Measurements from ENCODE around the gene CAMTA1.

CAMTA1 gene

GRCh38 chr1:7229696-7230631 lies 444.7 kb downstream of the CAMTA1 start:
- no peak for DNase-seq (ENCODE audit: low spot score)

- DNase-seq (ENCODE audit: low spot score), result no peak
Observed at GRCh38 chr1:7232441-7233236, 447.4 kb downstream of the CAMTA1 start.

- no peak for DNase-seq (ENCODE audit: low spot score)
Observed at GRCh38 chr1:7233237-7233540, 447.9 kb downstream of the CAMTA1 start.

GRCh38 chr1:7233646-7234470 lies 448.6 kb downstream of the CAMTA1 start:
- no peak for DNase-seq (ENCODE audit: low spot score)

GRCh38 chr1:7234471-7234755 lies 449.2 kb downstream of the CAMTA1 start:
- no peak for DNase-seq (ENCODE audit: low spot score)

GRCh38 chr1:7235871-7236517 lies 450.7 kb downstream of the CAMTA1 start:
- no peak for DNase-seq (ENCODE audit: low spot score)

- DNase-seq (ENCODE audit: low spot score), result no peak
Observed at GRCh38 chr1:7236844-7237515, 451.7 kb downstream of the CAMTA1 start.

GRCh38 chr1:7247158-7247557 lies 461.9 kb downstream of the CAMTA1 start:
- no peak for DNase-seq (ENCODE audit: low spot score)

GRCh38 chr1:7247791-7248548 lies 462.7 kb downstream of the CAMTA1 start:
- DNase-seq (ENCODE audit: low spot score), result peak; percentile 58

- DNase-seq (ENCODE audit: low spot score), result no peak
Observed at GRCh38 chr1:7248549-7249199, 463.4 kb downstream of the CAMTA1 start.

GRCh38 chr1:7249516-7249915 lies 464.3 kb downstream of the CAMTA1 start:
- DNase-seq (ENCODE audit: low spot score), result no peak

GRCh38 chr1:7250176-7250575 lies 464.9 kb downstream of the CAMTA1 start:
- DNase-seq (ENCODE audit: low spot score), result no peak

- no peak for DNase-seq (ENCODE audit: low spot score)
Observed at GRCh38 chr1:7250597-7251453, 465.6 kb downstream of the CAMTA1 start.

- no peak for DNase-seq (ENCODE audit: low spot score)
Observed at GRCh38 chr1:7251454-7251800, 466.2 kb downstream of the CAMTA1 start.

- no peak for DNase-seq (ENCODE audit: low spot score)
Observed at GRCh38 chr1:7252411-7253117, 467.3 kb downstream of the CAMTA1 start.

- no peak for DNase-seq (ENCODE audit: low spot score)
Observed at GRCh38 chr1:7253118-7253480, 467.8 kb downstream of the CAMTA1 start.

GRCh38 chr1:7253988-7254587 lies 468.8 kb downstream of the CAMTA1 start:
- DNase-seq (ENCODE audit: low spot score), result no peak

- DNase-seq (ENCODE audit: low spot score), result no peak
Observed at GRCh38 chr1:7255303-7256058, 470.2 kb downstream of the CAMTA1 start.

Measured in putamen (tissue), 1 donor.